Heart left ventricle (tissue), 16 donors: ENCODE data around the gene PRRX1. TPM values are rescaled to one million over a fixed set of nuclear protein-coding genes. Genes with fewer than 3 reads are reported as not detected.

Source experiments
- ATAC-seq, 4 donors: fragments of 200-7000 bp; cut with Tn5 transposase; one replicate each; pipeline ENCODE4 v1.9.1; 2020 to 2022; ENCODE audit warnings: moderate library complexity in 4 of 4, mild to moderate bottlenecking in 3 of 4, moderate number of reproducible peaks in 1 of 4
- DNase-seq, 5 donors: peaks; one replicate each; pipeline ENCODE4 v3.0.0-alpha.2; 2020
- H3K27ac ChIP-seq, 12 donors: fragments of 200-600 bp; sonication (generic) in 4 of 12; one replicate each; pipeline versions ENCODE4 v1.5.0 to v1.8.0; 2016 to 2022; ENCODE audit warnings: mild to moderate bottlenecking in 2 of 12
- H3K27me3 ChIP-seq, 9 donors: fragments of 200-600 bp; sonication (generic) in 2 of 9; one replicate each; pipeline versions ENCODE4 v1.5.1 to v1.8.0; 2016 to 2022; ENCODE audit warnings: mild to moderate bottlenecking in 3 of 9
- H3K36me3 ChIP-seq, 9 donors: fragments of 200-600 bp; sonication (generic) in 2 of 9; one replicate each; pipeline versions ENCODE4 v1.5.0 to v1.8.0; 2018 to 2022; ENCODE audit warnings: mild to moderate bottlenecking in 2 of 9
- H3K4me1 ChIP-seq, 12 donors: fragments of 200-600 bp; sonication (generic) in 4 of 12; one replicate each; pipeline versions ENCODE4 v1.5.0 to v1.8.0; 2016 to 2022; ENCODE audit warnings: mild to moderate bottlenecking in 3 of 12
- H3K4me3 ChIP-seq, 12 donors: fragments of 200-600 bp; sonication (generic) in 4 of 12; one replicate each; pipeline versions ENCODE4 v1.5.0 to v1.8.0; 2017 to 2022; ENCODE audit warnings: mild to moderate bottlenecking in 9 of 12, moderate library complexity in 4 of 12
- H3K9me3 ChIP-seq, 12 donors: fragments of 200-600 bp; sonication (generic) in 4 of 12; one replicate each; pipeline versions ENCODE4 v1.5.0 to v1.8.0; 2016 to 2022; ENCODE audit warnings: mild to moderate bottlenecking in 1 of 12
- CTCF ChIP-seq, 12 donors: fragments of 200-600 bp; sonication (generic) in 4 of 12; IDR thresholded peaks; one replicate each; pipeline versions ENCODE4 v1.5.0 to v1.8.0; 2018 to 2022; ENCODE audit warnings: antibody characterized with exemption in 12 of 12, mild to moderate bottlenecking in 5 of 12
- POLR2A ChIP-seq, 2 donors: fragments of 450-650 bp; IDR thresholded peaks; one replicate each; pipeline ENCODE4 v1.6.1; 2017; ENCODE audit warnings: antibody characterized with exemption in 2 of 2, mild to moderate bottlenecking in 2 of 2, moderate library complexity in 2 of 2
- WGBS, 4 donors: extraction: QIAGEN DNeasy Blood & Tissue Kit in 2 of 4; methylation state at CpG; one replicate each; pipeline versions ENCODE4 v1.1.5 to v1.1.7; 2013 to 2018; 5-methylcytosine and 5-hydroxymethylcytosine counted together
- intact Hi-C, 10 donors: fragments of 100-400 bp; cut with DNase I; formaldehyde crosslinking; loops; one replicate each; pipeline versions ENCODE4 v1.11.1 to v1.14.2; 2022
- polyA plus RNA-seq, 2 donors: library from polyadenylated mRNA; stranded (reverse); fragments of 200-250 nt; gene quantifications; one replicate each; pipeline ENCODE4 v1.2.3, GENCODE V29; 2013
- total RNA-seq, 9 donors: library from RNA; depleted of rRNA in 2 of 9; stranded (reverse); fragments of >200 nt in 2 of 9; fragmentation: NEBNext Ultra II Directional in 3 of 9; extraction: Animal tissue kit (Norgen Biotek cat#: 25700) in 3 of 9; gene quantifications; one replicate each; pipeline versions ENCODE4 v1.1.0 to v1.2.4, GENCODE V29; 2016 to 2023
- donor health status: ischemic (EF 13 %, LVEDD 7.1; RV severe dilation, severe dysfunction).
- donor health status: healthy with polysubstance abuse.
- donor health status: DM: no; HTN: yes; CAD: no.
- donor health status: DM: no; HTN: no; CAD: no.
- donor health status: ischemic (EF 25% LVEDD 6.9; RV normal size, moderate dysfunction).
- donor health status: ischemic (EF 25% LVEDD 5.7; RV mildly dilated, moderate dysfunction).
- donor health status: healthy.
- donor health status: DM: yes; HTN: yes; CAD: no.
- donor health status: ischemic (EF 35%, LVEDD 5.7; RV mildly dilated, moderate dysfunction).
- donor health status: nonischemic (EF 11% LVEDD 7.7; RV severe dilation, severe dysfunction).
- donor health status: DM: yes; HTN: yes; CAD: no.
- donor health status: PGD.
- donor health status: ischemic (EF 29% LVEDD 5.4; RV normal size, mild dysfunction).
- donor health status: nonischemic (EF 23%, LVEDD 6.1; RV moderate dilation, normal function).

Gene PRRX1
- total and polyA plus RNA-seq, 11 donors: 16.2 to 104 (median 52.3) TPM

GRCh38 chr1:170619241-170620028, 44.5 kb upstream of the PRRX1 start:
- 51 to 66% (median 58%) methylated on average over 7 of the region's 7 CpGs for WGBS, 4 donors
- Histone ChIP-seq H3K4me3 (no peak overlapping the region), H3K9me3 (no peaks in the 10 kb centered on the region), H3K4me1 (peaks cover 0 to 27% (median 11%) of the 10 kb centered on the region in 12 donors), H3K27me3 (no peaks in the 10 kb centered on the region), H3K27ac (peak overlapping the region in 3 of 12 donors; percentile 0 to 62 (median 52)), H3K36me3 (no peaks in the 10 kb centered on the region)
- intact Hi-C loops: no loop called here
- DNase-seq: no peak
- ATAC-seq: peak in 2 of 4 donors; percentile 20 to 35
- TF ChIP-seq POLR2A (IDR thresholded peaks at IDR 0.05) (no peak), CTCF (IDR thresholded peaks at IDR 0.05) (no peak)

- Histone ChIP-seq H3K36me3 (no peaks in the 10 kb centered on the region), H3K9me3 (no peaks in the 10 kb centered on the region), H3K27me3 (no peaks in the 10 kb centered on the region), H3K4me1 (peaks cover 0 to 27% (median 11%) of the 10 kb centered on the region in 12 donors), H3K27ac (no peak overlapping the region), H3K4me3 (no peak overlapping the region)
- DNase-seq (no peak), ATAC-seq (no peak)
- TF ChIP-seq CTCF (IDR thresholded peaks at IDR 0.05): no peak
- no peak for TF ChIP-seq POLR2A (IDR thresholded peaks at IDR 0.05)
- intact Hi-C loops: no loop called here
Observed at GRCh38 chr1:170620164-170620563, 43.8 kb upstream of the PRRX1 start.

GRCh38 chr1:170623171-170623570, 40.8 kb upstream of the PRRX1 start:
- Histone ChIP-seq H3K4me3 (no peak overlapping the region), H3K27me3 (no peaks in the 10 kb centered on the region), H3K4me1 (peaks cover 0 to 20% (median 6%) of the 10 kb centered on the region in 12 donors), H3K27ac (no peak overlapping the region), H3K9me3 (no peaks in the 10 kb centered on the region), H3K36me3 (no peaks in the 10 kb centered on the region)
- intact Hi-C loops: no loop called here
- 72 to 85% (median 74%) methylated on average over 2 of the region's 2 CpGs for WGBS, 4 donors
- no peak for ATAC-seq
- TF ChIP-seq POLR2A (IDR thresholded peaks at IDR 0.05) (no peak), CTCF (IDR thresholded peaks at IDR 0.05) (no peak)
- DNase-seq: no peak

GRCh38 chr1:170624146-170624545, 39.8 kb upstream of the PRRX1 start:
- ATAC-seq: no peak
- 47 to 53% (median 50%) methylated on average over 2 of the region's 2 CpGs for WGBS, 4 donors
- intact Hi-C loops: no loop called here

More at GRCh38 chr1:170624146-170624545, 39.8 kb upstream of the PRRX1 start:
- Histone ChIP-seq H3K27me3 (no peaks in the 10 kb centered on the region), H3K27ac (no peak overlapping the region), H3K9me3 (no peaks in the 10 kb centered on the region), H3K4me1 (peaks cover 0 to 12% (median 3%) of the 10 kb centered on the region in 12 donors), H3K4me3 (no peak overlapping the region), H3K36me3 (no peaks in the 10 kb centered on the region)
- no peak for DNase-seq
- TF ChIP-seq CTCF (IDR thresholded peaks at IDR 0.05) (no peak), POLR2A (IDR thresholded peaks at IDR 0.05) (no peak)
